Fibroblast of lung (primary cell): Measurements from ENCODE around the gene COQ10B.

Source experiments
- EZH2 ChIP-seq: IDR thresholded peaks from 2 replicates; pipeline ENCODE4 v1.5.1; 2012; ENCODE audit warnings: low read length, control low read depth, mild to moderate bottlenecking; ENCODE audit errors: missing control alignments
- TF ChIP-seq, protein P1 (sequence below), 2 donors: IDR thresholded peaks in 1 of 2; conservative IDR thresholded peaks in 1 of 2; 1 replicate in 1 of 2; 2 replicates in 1 of 2; pipeline ENCODE4 v1.5.1; 2011 to 2012; ENCODE audit warnings: low read length in 2 of 2, control low read depth in 1 of 2, inconsistent platforms in 1 of 2, low read depth in 1 of 2, mild to moderate bottlenecking in 1 of 2

DNA sequence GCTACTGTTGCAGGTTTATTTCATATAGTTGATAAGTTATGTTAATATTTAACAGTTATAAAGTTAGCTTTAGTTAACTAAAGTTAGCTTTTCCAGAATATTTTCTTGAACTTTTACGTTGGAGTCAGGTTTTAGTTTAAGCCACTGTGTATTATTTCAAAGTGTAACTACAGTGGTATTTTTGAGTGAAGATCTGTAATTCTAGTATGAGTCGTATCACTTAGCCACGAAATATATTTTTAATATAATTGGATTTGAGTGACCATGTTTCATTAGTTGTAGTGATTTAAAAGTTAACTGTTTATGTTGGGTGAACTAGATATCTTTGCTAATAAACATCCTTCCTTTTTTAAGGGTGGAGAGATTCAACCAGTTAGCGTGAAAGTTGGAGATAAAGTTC is 49.3 kb downstream of the COQ10B start:
- TF ChIP-seq, protein P1, sequence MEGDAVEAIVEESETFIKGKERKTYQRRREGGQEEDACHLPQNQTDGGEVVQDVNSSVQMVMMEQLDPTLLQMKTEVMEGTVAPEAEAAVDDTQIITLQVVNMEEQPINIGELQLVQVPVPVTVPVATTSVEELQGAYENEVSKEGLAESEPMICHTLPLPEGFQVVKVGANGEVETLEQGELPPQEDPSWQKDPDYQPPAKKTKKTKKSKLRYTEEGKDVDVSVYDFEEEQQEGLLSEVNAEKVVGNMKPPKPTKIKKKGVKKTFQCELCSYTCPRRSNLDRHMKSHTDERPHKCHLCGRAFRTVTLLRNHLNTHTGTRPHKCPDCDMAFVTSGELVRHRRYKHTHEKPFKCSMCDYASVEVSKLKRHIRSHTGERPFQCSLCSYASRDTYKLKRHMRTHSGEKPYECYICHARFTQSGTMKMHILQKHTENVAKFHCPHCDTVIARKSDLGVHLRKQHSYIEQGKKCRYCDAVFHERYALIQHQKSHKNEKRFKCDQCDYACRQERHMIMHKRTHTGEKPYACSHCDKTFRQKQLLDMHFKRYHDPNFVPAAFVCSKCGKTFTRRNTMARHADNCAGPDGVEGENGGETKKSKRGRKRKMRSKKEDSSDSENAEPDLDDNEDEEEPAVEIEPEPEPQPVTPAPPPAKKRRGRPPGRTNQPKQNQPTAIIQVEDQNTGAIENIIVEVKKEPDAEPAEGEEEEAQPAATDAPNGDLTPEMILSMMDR (conservative IDR thresholded peaks at IDR 0.05 in 1 of 2, IDR thresholded peaks at IDR 0.05 in 1 of 2; ENCODE audit: low read depth in 1 of 2, low read length in 2 of 2) = no peak
- no peak for TF ChIP-seq EZH2
